Esophagus muscularis mucosa (tissue), 4 donors: Measurements from ENCODE around the gene RSRC1. TPM values are rescaled to one million over a fixed set of nuclear protein-coding genes. Genes with fewer than 3 reads are reported as not detected.
"Not testable (repeated sequence)": the region's sequence is repeated elsewhere in the genome, so short reads cannot be mapped to it uniquely, and the experiment has no call there.

Experiments used
- DNase-seq: peaks from one replicate; pipeline ENCODE4 v3.0.0-alpha.2; 2017; ENCODE audit errors: extremely low spot score
- H3K27ac ChIP-seq, 4 donors: fragments of 200-600 bp; sonication (generic); replicated peaks in 1 of 4; 1 replicate in 3 of 4; 2 replicates in 1 of 4; pipeline ENCODE4 v1.5.1; 2016 to 2019; ENCODE audit warnings: mild to moderate bottlenecking in 1 of 4
- H3K27me3 ChIP-seq, 4 donors: fragments of 200-600 bp; sonication (generic); one replicate each; pipeline versions ENCODE4 v1.5.1 to v1.6.0; 2016 to 2019
- H3K36me3 ChIP-seq, 4 donors: fragments of 200-600 bp; sonication (generic); one replicate each; pipeline ENCODE4 v1.5.1; 2016 to 2019
- H3K4me1 ChIP-seq, 4 donors: fragments of 200-600 bp; sonication (generic); one replicate each; pipeline ENCODE4 v1.5.1; 2016 to 2019
- H3K4me3 ChIP-seq, 4 donors: fragments of 200-600 bp; sonication (generic); 1 replicate in 2 of 4; 2 replicates in 2 of 4; pipeline ENCODE4 v1.5.1; 2016 to 2019; ENCODE audit warnings: mild to moderate bottlenecking in 4 of 4, moderate library complexity in 1 of 4
- H3K9me3 ChIP-seq, 4 donors: fragments of 200-600 bp; sonication (generic); 1 replicate in 3 of 4; 2 replicates in 1 of 4; pipeline ENCODE4 v1.5.1; 2016 to 2019
- CTCF ChIP-seq, 3 experiments: fragments of 200-600 bp in 2 of 3; fragments of 450-650 bp in 1 of 3; sonication (generic) in 2 of 3; IDR thresholded peaks; one replicate each; pipeline ENCODE4 v1.5.1; 2017 to 2019; ENCODE audit warnings: antibody characterized with exemption in 3 of 3, mild to moderate bottlenecking in 2 of 3, moderate library complexity in 1 of 3
- EP300 ChIP-seq: sonication (generic); formaldehyde crosslinking; IDR thresholded peaks from one replicate; pipeline ENCODE4 v1.6.1; 2017; ENCODE audit warnings: antibody characterized with exemption
- POLR2A ChIP-seq: fragments of 450-650 bp; IDR thresholded peaks from one replicate; pipeline ENCODE4 v1.6.1; 2017; ENCODE audit warnings: antibody characterized with exemption, moderate library complexity, mild to moderate bottlenecking, low read depth
- POLR2AphosphoS5 ChIP-seq, 2 donors: sonication (generic); formaldehyde crosslinking; IDR thresholded peaks; one replicate each; pipeline ENCODE4 v1.6.1; 2017; ENCODE audit warnings: antibody characterized with exemption in 2 of 2
- WGBS: methylation state at CpG from one replicate; pipeline ENCODE4 v1.1.5; 2018; 5-methylcytosine and 5-hydroxymethylcytosine counted together
- intact Hi-C: fragments of 100-400 bp; cut with DNase I; formaldehyde crosslinking; loops from one replicate; pipeline ENCODE4 v1.15.1; 2023
- total RNA-seq, 4 donors: library from RNA; depleted of rRNA; stranded (reverse); fragments of >200 nt; gene quantifications; one replicate each; pipeline versions ENCODE4 v1.1.0 to v1.2.1, GENCODE V29; 2016

Gene RSRC1
- 10 to 100 TPM; 33.1 to 57.3 (median 40.6) TPM for total RNA-seq

GRCh38 chr3:158109804-158110657 lies at the start of gene RSRC1:
Gene RSRC1 (plus strand): TSS chr3:158110089. CDS start chr3:158122105, 12,016 bp downstream.
- intact Hi-C loops: no loop called here
- Histone ChIP-seq H3K36me3 (no peaks in the 10 kb centered on the region), H3K4me3 (peak within 1 kb of the TSS; percentile 85 to 98 (median 93)), H3K4me1 (peaks cover 34 to 52% (median 44%) of the 10 kb centered on the region in 4 donors), H3K27me3 (peaks cover 9 to 42% (median 35%) of the 10 kb centered on the region in 4 donors), H3K9me3 (no peaks in the 10 kb centered on the region), H3K27ac (peak within 1 kb of the TSS; percentile 85 to 88 (median 85))
- TF ChIP-seq POLR2AphosphoS5 (IDR thresholded peaks at IDR 0.05) (peak; percentile 79 to 97), POLR2A (no peak)
- WGBS: under 1% methylated on average over 48 of the region's 57 CpGs
- DNase-seq: no peak

GRCh38 chr3:158065574-158065973 lies 44.3 kb upstream of the RSRC1 start:
- H3K9me3 ChIP-seq, DNase-seq, intact Hi-C loops, H3K36me3 ChIP-seq, H3K27ac ChIP-seq, H3K4me3 ChIP-seq, H3K4me1 ChIP-seq, H3K27me3 ChIP-seq: not testable (repeated sequence)
- 92% methylated on average over 2 of the region's 2 CpGs for WGBS

- no peaks in the 10 kb centered on the region for H3K9me3 ChIP-seq
- H3K4me1 ChIP-seq: no peaks in the 10 kb centered on the region
- H3K4me3 ChIP-seq: no peak overlapping the region
- intact Hi-C loops: no loop called here
- H3K27me3 ChIP-seq: peaks cover 0 to 6% (median 0%) of the 10 kb centered on the region in 4 donors
- TF ChIP-seq EP300 (no peak), CTCF (IDR thresholded peaks at IDR 0.05) (no peak), POLR2AphosphoS5 (IDR thresholded peaks at IDR 0.05) (no peak), POLR2A (no peak)
- no peak overlapping the region for H3K27ac ChIP-seq
- no peaks in the 10 kb centered on the region for H3K36me3 ChIP-seq
- DNase-seq: no peak
These were observed 37.1 kb upstream of the RSRC1 start for GRCh38 chr3:158072790-158073189.

- intact Hi-C loops: no loop called here
- Histone ChIP-seq H3K4me1 (no peaks in the 10 kb centered on the region), H3K27ac (no peak overlapping the region), H3K27me3 (peaks cover 0 to 6% (median 0%) of the 10 kb centered on the region in 4 donors), H3K4me3 (no peak overlapping the region), H3K9me3 (no peaks in the 10 kb centered on the region), H3K36me3 (no peaks in the 10 kb centered on the region)
- TF ChIP-seq POLR2AphosphoS5 (IDR thresholded peaks at IDR 0.05) (no peak), POLR2A (no peak), CTCF (IDR thresholded peaks at IDR 0.05) (no peak)
- WGBS: 77% methylated on average over 1 of the region's 1 CpG
- DNase-seq: no peak
These were observed 35.3 kb upstream of the RSRC1 start for GRCh38 chr3:158074591-158074990.

GRCh38 chr3:158079599-158079998 lies 30.3 kb upstream of the RSRC1 start:
- no peak for DNase-seq
- 94% methylated on average over 1 of the region's 1 CpG for WGBS
- intact Hi-C loops: no loop called here
- no peaks in the 10 kb centered on the region for H3K36me3 ChIP-seq
- H3K27me3 ChIP-seq: peaks cover 0 to 6% (median 3%) of the 10 kb centered on the region in 4 donors
- no peak overlapping the region for H3K27ac ChIP-seq
- H3K4me3 ChIP-seq: no peak overlapping the region
- H3K4me1 ChIP-seq: no peaks in the 10 kb centered on the region
- no peaks in the 10 kb centered on the region for H3K9me3 ChIP-seq
- TF ChIP-seq EP300: no peak
- no peak for TF ChIP-seq POLR2A
- no peak for TF ChIP-seq CTCF (IDR thresholded peaks at IDR 0.05)
- no peak for TF ChIP-seq POLR2AphosphoS5 (IDR thresholded peaks at IDR 0.05)

GRCh38 chr3:158084651-158085050 lies 25.2 kb upstream of the RSRC1 start:
- Histone ChIP-seq H3K27me3 (peaks cover 0 to 18% (median 3%) of the 10 kb centered on the region in 4 donors), H3K36me3 (no peaks in the 10 kb centered on the region)
- no peak for DNase-seq

More at GRCh38 chr3:158084651-158085050, 25.2 kb upstream of the RSRC1 start:
- Histone ChIP-seq H3K4me3 (no peak overlapping the region), H3K27ac (no peak overlapping the region), H3K4me1 (no peaks in the 10 kb centered on the region), H3K9me3 (no peaks in the 10 kb centered on the region)
- no peak for TF ChIP-seq POLR2AphosphoS5 (IDR thresholded peaks at IDR 0.05)
- TF ChIP-seq CTCF (IDR thresholded peaks at IDR 0.05): no peak
- no peak for TF ChIP-seq POLR2A
- TF ChIP-seq EP300: no peak
- intact Hi-C loops: no loop called here
